Thoracic aorta (tissue), 2 donors: ENCODE data around the gene ATP9A. TPM values are rescaled to one million over a fixed set of nuclear protein-coding genes. Genes with fewer than 3 reads are reported as not detected.
"Not testable (repeated sequence)": the region's sequence is repeated elsewhere in the genome, so short reads cannot be mapped to it uniquely, and the experiment has no call there.

Source experiments
- ATAC-seq: fragments of 150-250 bp; one replicate; pipeline ENCODE4 v1.8.0; 2017; ENCODE audit warnings: low read depth; ENCODE audit not compliant: insufficient number of reproducible peaks, low FRiP score
- DNase-seq: peaks from one replicate; pipeline ENCODE4 v3.0.0-alpha.2; 2020; ENCODE audit warnings: low spot score
- H3K27ac ChIP-seq, 2 donors: fragments of 200-600 bp; sonication (generic); 1 replicate in 1 of 2; 2 replicates in 1 of 2; pipeline ENCODE4 v1.5.1; 2016; ENCODE audit warnings: mild to moderate bottlenecking in 2 of 2, moderate library complexity in 2 of 2
- H3K27me3 ChIP-seq: fragments of 200-600 bp; sonication (generic); replicated peaks from 2 replicates; pipeline ENCODE4 v1.6.0; 2016; ENCODE audit warnings: mild to moderate bottlenecking; ENCODE audit not compliant: insufficient read depth
- H3K36me3 ChIP-seq: fragments of 200-600 bp; sonication (generic); one replicate; pipeline ENCODE4 v1.5.1; 2016
- H3K4me1 ChIP-seq, 2 donors: fragments of 200-600 bp; sonication (generic); 1 replicate in 1 of 2; 2 replicates in 1 of 2; pipeline versions ENCODE4 v1.5.1 to v1.6.0; 2016; ENCODE audit warnings: low read depth in 2 of 2, mild to moderate bottlenecking in 1 of 2; ENCODE audit not compliant: control insufficient read depth in 1 of 2
- H3K4me3 ChIP-seq: fragments of 200-600 bp; sonication (generic); 2 replicates; pipeline ENCODE4 v1.5.1; 2016; ENCODE audit warnings: mild to moderate bottlenecking
- H3K9me3 ChIP-seq: fragments of 200-600 bp; sonication (generic); 2 replicates; pipeline ENCODE4 v1.5.1; 2016
- total RNA-seq, 2 donors: library from RNA; depleted of rRNA; stranded (reverse); fragments of >200 nt; gene quantifications; one replicate each; pipeline versions ENCODE4 v1.1.0 to v1.2.3, GENCODE V29; 2016
- TF ChIP-seq, protein P1 (sequence below): fragments of 200-600 bp; sonication (generic); IDR thresholded peaks from one replicate; pipeline ENCODE4 v1.5.1; 2019; ENCODE audit warnings: antibody characterized with exemption

The ATP9A gene
- total RNA-seq, 2 donors from 2014 or later: 54.4 TPM

GRCh38 chr20:51570739-51571459 lies 197.3 kb downstream of the ATP9A start:
- H3K27ac ChIP-seq: peak overlapping the region; percentile 45 to 66
- TF ChIP-seq, protein P1, sequence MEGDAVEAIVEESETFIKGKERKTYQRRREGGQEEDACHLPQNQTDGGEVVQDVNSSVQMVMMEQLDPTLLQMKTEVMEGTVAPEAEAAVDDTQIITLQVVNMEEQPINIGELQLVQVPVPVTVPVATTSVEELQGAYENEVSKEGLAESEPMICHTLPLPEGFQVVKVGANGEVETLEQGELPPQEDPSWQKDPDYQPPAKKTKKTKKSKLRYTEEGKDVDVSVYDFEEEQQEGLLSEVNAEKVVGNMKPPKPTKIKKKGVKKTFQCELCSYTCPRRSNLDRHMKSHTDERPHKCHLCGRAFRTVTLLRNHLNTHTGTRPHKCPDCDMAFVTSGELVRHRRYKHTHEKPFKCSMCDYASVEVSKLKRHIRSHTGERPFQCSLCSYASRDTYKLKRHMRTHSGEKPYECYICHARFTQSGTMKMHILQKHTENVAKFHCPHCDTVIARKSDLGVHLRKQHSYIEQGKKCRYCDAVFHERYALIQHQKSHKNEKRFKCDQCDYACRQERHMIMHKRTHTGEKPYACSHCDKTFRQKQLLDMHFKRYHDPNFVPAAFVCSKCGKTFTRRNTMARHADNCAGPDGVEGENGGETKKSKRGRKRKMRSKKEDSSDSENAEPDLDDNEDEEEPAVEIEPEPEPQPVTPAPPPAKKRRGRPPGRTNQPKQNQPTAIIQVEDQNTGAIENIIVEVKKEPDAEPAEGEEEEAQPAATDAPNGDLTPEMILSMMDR: no peak
- H3K4me3 ChIP-seq: peak overlapping the region; percentile 57

GRCh38 chr20:51569815-51570738 lies 198.1 kb downstream of the ATP9A start:
- TF ChIP-seq, protein P1: no peak
- Histone ChIP-seq H3K27ac (peak overlapping the region; percentile 45 to 66), H3K4me1 (peaks cover 8 to 44% of the 10 kb centered on the region in 2 donors), H3K4me3 (peak overlapping the region; percentile 57), H3K27me3 (no peaks in the 10 kb centered on the region), H3K36me3 (no peaks in the 10 kb centered on the region), H3K9me3 (no peaks in the 10 kb centered on the region)
- ATAC-seq: peak; percentile 34
- no peak for DNase-seq

More at GRCh38 chr20:51570739-51571459, 197.3 kb downstream of the ATP9A start:
- Histone ChIP-seq H3K36me3 (no peaks in the 10 kb centered on the region), H3K9me3 (no peaks in the 10 kb centered on the region), H3K4me1 (peaks cover 8 to 36% of the 10 kb centered on the region in 2 donors), H3K27me3 (no peaks in the 10 kb centered on the region)
- ATAC-seq: no peak
- no peak for DNase-seq

DNA sequence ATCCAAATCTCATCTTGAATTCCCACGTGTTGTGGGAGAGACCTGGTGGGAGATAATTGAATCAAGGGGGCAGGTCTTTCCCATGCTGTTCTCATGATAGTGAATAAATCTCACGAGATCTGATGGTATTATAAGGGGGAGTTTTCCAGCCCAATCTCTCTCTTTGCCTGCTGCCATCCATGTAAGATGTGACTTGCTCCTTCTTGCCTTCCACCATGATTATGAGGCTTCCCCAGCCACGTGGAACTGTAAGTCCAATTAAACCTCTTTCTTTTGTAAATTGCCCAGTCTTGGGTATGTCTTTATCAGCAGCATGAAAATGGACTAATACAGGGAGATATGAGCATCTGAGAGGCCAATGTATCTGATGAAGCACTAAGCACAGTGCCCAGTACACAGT lies 199.7 kb downstream of the ATP9A start:
- ATAC-seq: not testable (repeated sequence)
- peaks cover 8 to 49% of the 10 kb centered on the region in 2 donors for H3K4me1 ChIP-seq

DNA sequence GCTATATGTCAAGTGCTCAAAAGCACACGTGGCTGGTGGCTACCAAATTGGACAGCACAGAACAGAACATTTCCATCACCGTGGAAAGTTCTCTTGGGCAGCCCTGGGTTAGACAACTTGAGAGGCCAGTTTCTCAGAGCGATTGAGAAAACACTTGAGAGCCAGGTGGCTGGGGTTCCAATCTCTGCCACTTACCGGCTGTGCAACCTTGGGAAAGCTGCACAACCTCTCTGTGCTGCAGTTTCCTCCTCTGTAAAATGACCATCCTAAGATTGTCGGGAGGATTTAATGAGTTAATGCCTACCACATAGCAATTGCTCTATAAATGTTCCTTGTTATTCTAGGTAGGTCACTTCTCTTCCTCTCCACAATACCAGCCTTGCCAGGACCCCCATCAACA lies 200.6 kb downstream of the ATP9A start:
- Histone ChIP-seq H3K27ac (no peak overlapping the region), H3K9me3 (no peaks in the 10 kb centered on the region), H3K4me3 (no peak overlapping the region), H3K36me3 (no peaks in the 10 kb centered on the region), H3K4me1 (peaks cover 10 to 53% of the 10 kb centered on the region in 2 donors), H3K27me3 (no peaks in the 10 kb centered on the region)
- TF ChIP-seq, protein P1: no peak
- ATAC-seq: no peak
- no peak for DNase-seq

More for the DNA sequence above, 199.7 kb downstream of the ATP9A start:
- H3K27ac ChIP-seq, H3K9me3 ChIP-seq, DNase-seq, H3K36me3 ChIP-seq, H3K27me3 ChIP-seq, H3K4me3 ChIP-seq: not testable (repeated sequence)

DNA sequence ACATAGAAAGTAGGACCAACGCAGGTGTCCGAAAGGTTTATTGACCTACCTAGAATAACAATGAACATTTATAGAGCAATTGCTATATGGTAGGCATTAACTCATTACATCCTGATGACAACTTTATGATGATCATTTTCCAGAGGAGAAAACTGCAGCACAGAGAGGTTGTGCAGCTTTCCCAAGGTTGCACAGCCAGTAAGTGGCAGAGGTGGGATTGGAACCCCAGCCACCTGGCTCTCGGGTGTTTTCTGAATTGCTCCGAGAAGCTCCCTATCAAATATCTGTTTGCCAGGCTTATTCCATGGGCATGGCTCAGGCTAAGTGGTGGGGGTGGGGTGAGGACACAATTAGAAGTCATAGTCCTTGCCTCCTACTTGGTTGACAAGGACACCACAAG lies 201.6 kb downstream of the ATP9A start:
- Histone ChIP-seq H3K36me3 (no peaks in the 10 kb centered on the region), H3K4me3 (no peak overlapping the region), H3K27ac (no peak overlapping the region), H3K27me3 (no peaks in the 10 kb centered on the region), H3K9me3 (no peaks in the 10 kb centered on the region), H3K4me1 (peaks cover 13 to 60% of the 10 kb centered on the region in 2 donors)
- no peak for ATAC-seq
- DNase-seq: no peak
- TF ChIP-seq, protein P1: no peak
